Neural cell (in vitro differentiated cells): Measurements from ENCODE around the gene SCGB2A2. TPM values are rescaled to one million over a fixed set of nuclear protein-coding genes. Genes with fewer than 3 reads are reported as not detected.

Experiments used
- H2AFZ ChIP-seq: fragments of 200-600, 300-800 bp; sonication (generic), shearing (Covaris generic); 2 replicates; pipeline ENCODE4 v1.6.0; 2014; ENCODE audit warnings: low read depth, mild to moderate bottlenecking, antibody characterized with exemption, low read length, moderate library complexity
- H3F3A ChIP-seq: fragments of 200-600 bp; shearing (Covaris generic); 2 replicates; pipeline ENCODE4 v1.6.1; 2016; ENCODE audit warnings: mild to moderate bottlenecking, moderate library complexity, mixed read lengths, antibody characterized with exemption, low read length; ENCODE audit not compliant: insufficient read depth, poor library complexity, severe bottlenecking
- H3K27ac ChIP-seq: fragments of 200-600, 300-800 bp; sonication (generic), shearing (Covaris generic); 2 replicates; pipeline ENCODE4 v1.5.1; 2014; ENCODE audit warnings: mild to moderate bottlenecking, low read length, moderate library complexity
- H3K27me3 ChIP-seq: fragments of 300-800, 200-600 bp; sonication (generic), shearing (Covaris generic); 2 replicates; pipeline ENCODE4 v1.6.0; 2014; ENCODE audit warnings: mild to moderate bottlenecking, low read depth, low read length, moderate library complexity; ENCODE audit not compliant: insufficient read depth
- H3K36me3 ChIP-seq: fragments of 300-800, 200-600 bp; sonication (generic), shearing (Covaris generic); 2 replicates; pipeline ENCODE4 v1.5.1; 2014; ENCODE audit warnings: mild to moderate bottlenecking, antibody characterized with exemption, low read length, moderate library complexity; ENCODE audit not compliant: insufficient read depth
- H3K4me2 ChIP-seq: fragments of 300-800, 200-600 bp; sonication (generic), shearing (Covaris generic); 2 replicates; pipeline ENCODE4 v1.6.0; 2014; ENCODE audit warnings: mild to moderate bottlenecking, low read length
- H3K4me3 ChIP-seq: fragments of 300-800, 200-600 bp; sonication (generic), shearing (Covaris generic); 2 replicates; pipeline ENCODE4 v1.5.1; 2014; ENCODE audit warnings: mild to moderate bottlenecking, low read length, moderate library complexity
- H3K79me2 ChIP-seq: fragments of 200-600 bp; shearing (Covaris generic); replicated peaks from 2 replicates; pipeline ENCODE4 v1.6.0; 2014; ENCODE audit warnings: mild to moderate bottlenecking, low read length, moderate library complexity; ENCODE audit not compliant: insufficient read depth
- H3K9ac ChIP-seq: fragments of 300-800, 200-600 bp; sonication (generic), shearing (Covaris generic); 2 replicates; pipeline ENCODE4 v1.6.1; 2016; ENCODE audit warnings: mild to moderate bottlenecking, low read length, mixed read lengths
- H3K9me2 ChIP-seq: fragments of 200-600 bp; shearing (Covaris generic); 2 replicates; pipeline ENCODE4 v1.6.1; 2016; ENCODE audit warnings: mild to moderate bottlenecking, low read length, mixed read lengths; ENCODE audit not compliant: insufficient read depth
- H3K9me3 ChIP-seq: fragments of 200-600, 300-800 bp; sonication (generic), shearing (Covaris generic); 2 replicates; pipeline ENCODE4 v1.6.1; 2016; ENCODE audit warnings: mild to moderate bottlenecking, mixed run types, low read length, moderate library complexity, mixed read lengths
- H4K20me1 ChIP-seq: fragments of 200-600 bp; shearing (Covaris generic); 2 replicates; pipeline ENCODE4 v1.6.1; 2016; ENCODE audit warnings: mild to moderate bottlenecking, mixed run types; ENCODE audit not compliant: insufficient read depth
- CTCF ChIP-seq: fragments of 450-650 bp; IDR thresholded peaks from 2 replicates; pipeline ENCODE4 v1.5.1; 2014; ENCODE audit warnings: antibody characterized with exemption, mild to moderate bottlenecking, moderate library complexity; ENCODE audit not compliant: poor library complexity, severe bottlenecking
- EP300 ChIP-seq: fragments of 450-650 bp; conservative IDR thresholded peaks from 2 replicates; pipeline ENCODE4 v1.6.1; 2014; ENCODE audit warnings: antibody characterized with exemption, mild to moderate bottlenecking, moderate library complexity; ENCODE audit not compliant: poor library complexity, severe bottlenecking
- EZH2 ChIP-seq: fragments of 200-600, 300-800 bp; shearing (Covaris generic), sonication (generic); IDR thresholded peaks from 2 replicates; pipeline ENCODE4 v1.6.1; 2014; ENCODE audit warnings: antibody characterized with exemption, low read length, borderline replicate concordance, mild to moderate bottlenecking; ENCODE audit not compliant: insufficient read depth, poor library complexity, severe bottlenecking
- MXI1 ChIP-seq: fragments of 450-650 bp; conservative IDR thresholded peaks from 2 replicates; pipeline ENCODE4 v1.6.1; 2014; ENCODE audit warnings: antibody characterized with exemption, mild to moderate bottlenecking; ENCODE audit not compliant: poor library complexity, severe bottlenecking
- POLR2AphosphoS5 ChIP-seq: IDR thresholded peaks from 2 replicates; pipeline ENCODE4 v1.6.1; 2012
- RAD21 ChIP-seq: fragments of 450-650 bp; conservative IDR thresholded peaks from 2 replicates; pipeline ENCODE4 v1.6.1; 2014; ENCODE audit warnings: antibody characterized with exemption, mild to moderate bottlenecking, moderate library complexity
- REST ChIP-seq: IDR thresholded peaks from 2 replicates; pipeline ENCODE4 v1.6.1; 2012; ENCODE audit warnings: borderline replicate concordance
- SMC3 ChIP-seq: fragments of 450-650 bp; conservative IDR thresholded peaks from 2 replicates; pipeline ENCODE4 v1.6.1; 2014; ENCODE audit warnings: antibody characterized with exemption, mild to moderate bottlenecking, moderate library complexity; ENCODE audit not compliant: poor library complexity
- TAF1 ChIP-seq: IDR thresholded peaks from 2 replicates; pipeline ENCODE4 v1.6.1; 2012; ENCODE audit warnings: low read depth
- polyA plus RNA-seq: library from polyadenylated mRNA; depleted of rRNA; stranded (reverse); fragments of >200 nt; gene quantifications from 2 replicates; pipeline ENCODE4 v1.2.3, GENCODE V29; 2014

SCGB2A2 gene
- polyA plus RNA-seq, 1 donor from 2014 or later = not detected

- H3K4me3 ChIP-seq = no peak overlapping the region
- no peak overlapping the region for H3K27ac ChIP-seq
- no peak overlapping the region for H3K4me2 ChIP-seq
- no peaks in the 10 kb centered on the region for H3K27me3 ChIP-seq
- H3K36me3 ChIP-seq = no peaks in the 10 kb centered on the region
- no peaks in the 10 kb centered on the region for H4K20me1 ChIP-seq
- H2AFZ ChIP-seq = no peak overlapping the region
- H3K9me3 ChIP-seq = no peaks in the 10 kb centered on the region
- H3K9me2 ChIP-seq = no peaks in the 10 kb centered on the region
- TF ChIP-seq RAD21 = no peak
- no peak for TF ChIP-seq MXI1
- TF ChIP-seq POLR2AphosphoS5 = no peak
- no peak for TF ChIP-seq SMC3
- no peak for TF ChIP-seq CTCF
- no peak for TF ChIP-seq EP300
- no peak for TF ChIP-seq REST
- TF ChIP-seq TAF1 = no peak
- no peak for TF ChIP-seq EZH2
- H3F3A ChIP-seq = no peaks in the 10 kb centered on the region
- H3K9ac ChIP-seq = no peak overlapping the region
- H3K79me2 ChIP-seq = no peaks in the 10 kb centered on the region
Measured at GRCh38 chr11:62273284-62273683, 3.3 kb downstream of the SCGB2A2 start.

GRCh38 chr11:62273789-62274275 lies 3.9 kb downstream of the SCGB2A2 start:
- Histone ChIP-seq H3K9ac (no peak overlapping the region), H3K4me3 (no peak overlapping the region), H3K27ac (no peak overlapping the region), H2AFZ (no peak overlapping the region), H3K4me2 (no peak overlapping the region), H3K36me3 (no peaks in the 10 kb centered on the region), H3K9me2 (no peaks in the 10 kb centered on the region), H3K9me3 (no peaks in the 10 kb centered on the region), H3K79me2 (no peaks in the 10 kb centered on the region), H3K27me3 (no peaks in the 10 kb centered on the region), H4K20me1 (no peaks in the 10 kb centered on the region), H3F3A (no peaks in the 10 kb centered on the region)
- no peak for TF ChIP-seq SMC3
- TF ChIP-seq MXI1 = no peak
- TF ChIP-seq REST = no peak
